Caco-2 (cell line): ENCODE measurements around the gene PAPOLG. TPM values are rescaled to one million over a fixed set of nuclear protein-coding genes. Genes with fewer than 3 reads are reported as not detected.

Experiments
- BruUV-seq: library from RNA; stranded (reverse); fragments of 400-500 nt; replicated peaks from 2 replicates; lab custom pipeline; 2021; lab: Mats Ljungman, UMichigan
- CTCF ChIA-PET: fragments of 300-600 bp; sonication (Branson Sonifier 250); formaldehyde crosslinking; loops from one replicate; lab custom pipeline; 2022; ENCODE audit warnings: antibody characterized with exemption; lab: Charles Lee
- POLR2A ChIA-PET: fragments of 300-600 bp; sonication (Branson Sonifier 250); formaldehyde crosslinking; loops from one replicate; lab custom pipeline; 2022; ENCODE audit warnings: antibody characterized with exemption; lab: Charles Lee
- DNase-seq, 2 experiments: peaks; one replicate each; pipeline versions ENCODE4 v3.0.0 to v3.0.0-alpha.2; 2020 to 2022
- H3K27me3 ChIP-seq: replicated peaks from 2 replicates; pipeline ENCODE4 v1.6.0; 2011; ENCODE audit warnings: low read length; ENCODE audit not compliant: control insufficient read depth, insufficient read depth
- H3K36me3 ChIP-seq: 2 replicates; pipeline ENCODE4 v1.5.1; 2011; ENCODE audit warnings: low read length; ENCODE audit not compliant: control insufficient read depth, insufficient read depth
- H3K4me1 ChIP-seq: fragments of 250-450 bp; sonication (Bioruptor Pico); 2 replicates; pipeline ENCODE4 v1.5.1; 2020; ENCODE audit warnings: mild to moderate bottlenecking
- H3K4me3 ChIP-seq: 2 replicates; pipeline ENCODE4 v1.5.1; 2011; ENCODE audit warnings: low read depth, mild to moderate bottlenecking, control low read depth, low read length
- H3K9me3 ChIP-seq: fragments of 250-450 bp; sonication (Bioruptor Pico); 2 replicates; pipeline ENCODE4 v1.5.1; 2020; ENCODE audit warnings: mild to moderate bottlenecking, moderate library complexity
- H3K27ac Mint-ChIP-seq: one replicate; pipeline ENCODE4 v1.8.0; 2022; ENCODE audit warnings: mixed read lengths; ENCODE audit not compliant: unreplicated experiment
- H3K27me3 Mint-ChIP-seq: one replicate; pipeline ENCODE4 v1.8.0; 2022; ENCODE audit warnings: mixed read lengths; ENCODE audit not compliant: insufficient read depth, unreplicated experiment
- H3K36me3 Mint-ChIP-seq: one replicate; pipeline ENCODE4 v1.8.0; 2022; ENCODE audit warnings: mild to moderate bottlenecking, mixed read lengths; ENCODE audit not compliant: insufficient read depth, unreplicated experiment
- H3K4me1 Mint-ChIP-seq: one replicate; pipeline ENCODE4 v1.8.0; 2022; ENCODE audit warnings: low read depth, mixed read lengths; ENCODE audit not compliant: unreplicated experiment
- H3K4me3 Mint-ChIP-seq: one replicate; pipeline ENCODE4 v1.8.0; 2022; ENCODE audit warnings: mild to moderate bottlenecking, moderate library complexity, mixed read lengths; ENCODE audit not compliant: unreplicated experiment
- H3K9me3 Mint-ChIP-seq: one replicate; pipeline ENCODE4 v1.8.0; 2022; ENCODE audit warnings: mixed read lengths; ENCODE audit not compliant: unreplicated experiment
- CTCF ChIP-seq, 2 experiments: fragments of 200-600 bp in 1 of 2; IDR thresholded peaks; 1 replicate in 1 of 2; 2 replicates in 1 of 2; pipeline versions ENCODE4 v1.5.1 to v1.8.0; 2011 to 2022; ENCODE audit warnings: antibody characterized with exemption in 1 of 2, control low read depth in 1 of 2, inconsistent platforms in 1 of 2, low read depth in 1 of 2, low read length in 1 of 2, mild to moderate bottlenecking in 1 of 2, moderate library complexity in 1 of 2; ENCODE audit not compliant: insufficient read depth in 1 of 2, severe bottlenecking in 1 of 2, unreplicated experiment in 1 of 2
- intact Hi-C: fragments of 100-400 bp; cut with micrococcal nuclease; formaldehyde crosslinking; loops from one replicate; pipeline ENCODE4 v1.10.0; 2022; ENCODE audit not compliant: unreplicated experiment
- total RNA-seq: library from RNA; stranded (reverse); gene quantifications from 2 replicates; pipeline ENCODE4 v1.2.3, GENCODE V29; 2022

The PAPOLG gene
- total RNA-seq, 1 experiment from 2014 or later: 14.4 TPM

- Mint-ChIP-seq H3K36me3 (no peaks in the 10 kb centered on the region), H3K27ac (no peak overlapping the region), H3K4me1 (peaks cover 6% of the 10 kb centered on the region), H3K9me3 (no peaks in the 10 kb centered on the region), H3K27me3 (no peaks in the 10 kb centered on the region), H3K4me3 (no peak overlapping the region)
- POLR2A ChIA-PET: no interaction called here
- Histone ChIP-seq H3K27me3 (no peaks in the 10 kb centered on the region), H3K9me3 (no peaks in the 10 kb centered on the region), H3K4me3 (no peak overlapping the region), H3K4me1 (no peaks in the 10 kb centered on the region), H3K36me3 (no peaks in the 10 kb centered on the region)
- TF ChIP-seq CTCF (IDR thresholded peaks at IDR 0.05; ENCODE audit: insufficient read depth in 1 of 2, low read depth in 1 of 2, low read length in 1 of 2, severe bottlenecking in 1 of 2, unreplicated experiment in 1 of 2): no peak
- CTCF ChIA-PET: interaction anchor here (2.7 kb wide), 1 partner anchor 290 kb away, joined by 15 read pairs; no protein-coding TSS in a partner anchor
- DNase-seq: no peak
- intact Hi-C loops: loop anchor here (5.0 kb wide), 2 partner anchors 69 to 174 kb away; partner anchors contain the start of gene REL
- BruUV-seq: no TSS peak
Observed at GRCh38 chr2:60708630-60709320, 47.3 kb upstream of the PAPOLG start.

GRCh38 chr2:60710707-60711106 is 45.4 kb upstream of the PAPOLG start:
- no peak for DNase-seq
- H3K27me3 ChIP-seq: no peaks in the 10 kb centered on the region
- intact Hi-C loops: no loop called here
- no peaks in the 10 kb centered on the region for H3K36me3 ChIP-seq
- no peak overlapping the region for H3K4me3 ChIP-seq
- no TSS peak for BruUV-seq
- no peaks in the 10 kb centered on the region for H3K9me3 Mint-ChIP-seq
- H3K27me3 Mint-ChIP-seq: peaks cover 2% of the 10 kb centered on the region
- no peak overlapping the region for H3K4me3 Mint-ChIP-seq
- no peak for TF ChIP-seq CTCF (IDR thresholded peaks at IDR 0.05; ENCODE audit: insufficient read depth in 1 of 2, low read depth in 1 of 2, low read length in 1 of 2, severe bottlenecking in 1 of 2, unreplicated experiment in 1 of 2)
- no peak overlapping the region for H3K27ac Mint-ChIP-seq
- peaks cover 6% of the 10 kb centered on the region for H3K4me1 Mint-ChIP-seq
- no peaks in the 10 kb centered on the region for H3K36me3 Mint-ChIP-seq
- H3K4me1 ChIP-seq: no peaks in the 10 kb centered on the region
- POLR2A ChIA-PET: no interaction called here
- CTCF ChIA-PET: no interaction called here
- H3K9me3 ChIP-seq: no peaks in the 10 kb centered on the region

DNA sequence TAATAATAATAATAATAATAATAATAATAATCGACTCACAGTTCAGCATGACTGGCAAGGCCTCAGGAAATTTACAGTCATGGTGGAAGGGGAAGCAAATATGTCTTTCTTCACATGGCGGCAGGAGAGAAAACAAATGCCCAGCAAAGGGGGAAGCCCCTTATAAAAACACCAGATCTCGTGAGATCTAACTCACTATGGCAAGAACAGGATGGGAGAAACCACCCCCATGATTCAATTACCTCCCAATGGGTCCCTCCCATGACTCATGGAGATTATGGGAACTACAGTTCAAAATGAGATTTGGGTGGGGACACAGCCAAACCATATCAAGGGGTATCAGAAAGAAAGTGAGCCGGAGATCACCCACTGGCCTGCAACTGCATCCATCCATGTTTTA is 40.5 kb upstream of the PAPOLG start:
- no peaks in the 10 kb centered on the region for H3K36me3 ChIP-seq
- intact Hi-C loops: no loop called here
- no peaks in the 10 kb centered on the region for H3K9me3 Mint-ChIP-seq
- no peaks in the 10 kb centered on the region for H3K36me3 Mint-ChIP-seq
- CTCF ChIA-PET: no interaction called here
- no peaks in the 10 kb centered on the region for H3K4me1 ChIP-seq
- peaks cover 2% of the 10 kb centered on the region for H3K27me3 Mint-ChIP-seq
- POLR2A ChIA-PET: no interaction called here
- H3K4me3 ChIP-seq: no peak overlapping the region
- no peak overlapping the region for H3K27ac Mint-ChIP-seq
- H3K9me3 ChIP-seq: no peaks in the 10 kb centered on the region
- BruUV-seq: no TSS peak
- H3K4me1 Mint-ChIP-seq: no peaks in the 10 kb centered on the region
- DNase-seq: no peak
- H3K4me3 Mint-ChIP-seq: no peak overlapping the region
- no peak for TF ChIP-seq CTCF (IDR thresholded peaks at IDR 0.05; ENCODE audit: insufficient read depth in 1 of 2, low read depth in 1 of 2, low read length in 1 of 2, severe bottlenecking in 1 of 2, unreplicated experiment in 1 of 2)
- H3K27me3 ChIP-seq: no peaks in the 10 kb centered on the region
